Left lung (tissue), 10 donors: ENCODE measurements around the gene MTOR. TPM values are rescaled to one million over a fixed set of nuclear protein-coding genes. Genes with fewer than 3 reads are reported as not detected.
"Not testable (repeated sequence)": the region's sequence is repeated elsewhere in the genome, so short reads cannot be mapped to it uniquely, and the experiment has no call there.

ENCODE experiments used
- ATAC-seq: fragments of 200-7000 bp; cut with Tn5 transposase; one replicate; pipeline ENCODE4 v1.9.1; 2020; ENCODE audit warnings: moderate library complexity
- DNase-seq, 4 donors: peaks; one replicate each; pipeline ENCODE4 v3.0.0-alpha.2; 2013 to 2020
- H3K27ac ChIP-seq, 2 donors: fragments of 200-600 bp; sonication (generic) in 1 of 2; one replicate each; pipeline versions ENCODE4 v1.5.0 to v1.8.0; 2020 to 2021
- H3K27me3 ChIP-seq, 2 donors: fragments of 200-600 bp; sonication (generic) in 1 of 2; one replicate each; pipeline versions ENCODE4 v1.5.0 to v1.8.0; 2020 to 2021
- H3K36me3 ChIP-seq, 2 donors: fragments of 200-600 bp; sonication (generic) in 1 of 2; one replicate each; pipeline versions ENCODE4 v1.5.0 to v1.8.0; 2020 to 2021
- H3K4me1 ChIP-seq, 2 donors: fragments of 200-600 bp; one replicate each; pipeline ENCODE4 v1.8.0; 2021
- H3K4me3 ChIP-seq, 2 donors: fragments of 200-600 bp; sonication (generic) in 1 of 2; one replicate each; pipeline versions ENCODE4 v1.5.0 to v1.8.0; 2020 to 2021; ENCODE audit warnings: mild to moderate bottlenecking in 1 of 2
- H3K9me3 ChIP-seq, 2 donors: fragments of 200-600 bp; sonication (generic) in 1 of 2; one replicate each; pipeline versions ENCODE4 v1.5.0 to v1.8.0; 2020 to 2021
- intact Hi-C, 2 donors: fragments of 100-400 bp; cut with DNase I; formaldehyde crosslinking; loops; one replicate each; pipeline versions ENCODE4 v1.11.2 to v1.14.2; 2022
- polyA plus RNA-seq, 6 donors: library from polyadenylated mRNA; unstranded; fragments of 120-200 nt; gene quantifications; one replicate each; pipeline ENCODE4 v1.2.1, GENCODE V29; 2013; ENCODE audit not compliant: insufficient read length in 6 of 6
- total RNA-seq, 2 donors: library from RNA; stranded (reverse); fragmentation: NEBNext Ultra II Directional; extraction: Animal tissue kit (Norgen Biotek cat#: 25700); gene quantifications; one replicate each; pipeline ENCODE4 v1.2.1, GENCODE V29; 2021
- TF ChIP-seq, protein P1 (sequence below), 2 donors: fragments of 200-600 bp; sonication (generic) in 1 of 2; IDR thresholded peaks; one replicate each; pipeline versions ENCODE4 v1.5.0 to v1.8.0; 2021; ENCODE audit warnings: antibody characterized with exemption in 2 of 2
- donor health status: DM: no; HTN: yes; CAD: no.
- donor health status: DM: no; HTN: no; CAD: no.

The MTOR gene
- total and polyA plus RNA-seq, 8 donors, result 38.0 to 45.4 (median 39.9) TPM

DNA sequence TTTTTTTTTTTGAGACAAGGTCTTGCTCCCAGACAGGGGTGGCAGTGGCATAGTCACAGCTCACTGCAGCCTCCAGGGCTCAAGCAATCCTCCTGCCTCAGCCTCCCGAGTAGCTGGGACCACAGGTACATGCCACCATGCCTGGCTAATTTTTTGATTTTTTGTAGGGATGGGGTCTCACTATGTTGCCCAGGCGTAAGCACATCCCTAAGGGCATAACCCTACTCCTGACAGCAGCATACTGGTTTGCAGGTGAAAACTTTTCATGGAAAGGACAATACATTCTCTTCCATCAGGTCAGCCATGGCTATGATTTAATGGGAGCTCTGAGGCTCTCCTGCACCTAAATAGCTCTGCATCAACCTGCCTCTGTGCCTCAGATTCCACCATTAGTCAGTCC, 40.0 kb upstream of the MTOR start:
- H3K27ac ChIP-seq, result no peak overlapping the region
- intact Hi-C loops, result no loop called here
- no peaks in the 10 kb centered on the region for H3K36me3 ChIP-seq

DNA sequence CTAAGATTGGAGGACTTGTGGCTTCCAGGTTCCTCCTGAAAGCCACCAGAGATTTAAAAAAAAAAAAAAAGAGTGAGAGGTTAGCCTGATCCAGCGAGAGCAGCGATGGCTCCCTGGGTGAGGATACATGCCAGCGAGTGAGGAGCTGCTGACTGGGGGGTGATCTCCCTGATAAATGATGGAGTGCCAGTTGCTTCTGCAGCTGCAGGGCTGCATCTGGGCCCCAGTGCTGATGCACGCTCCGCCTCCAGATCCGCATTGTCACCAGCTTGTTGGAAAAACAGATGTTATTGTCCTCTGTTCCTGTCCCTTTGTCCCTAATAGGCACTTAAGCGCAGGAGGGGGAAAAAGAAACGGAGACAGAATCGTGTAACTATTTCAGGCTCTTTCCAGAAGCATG, 39.2 kb upstream of the MTOR start:
- Histone ChIP-seq H3K9me3 (no peaks in the 10 kb centered on the region), H3K4me1 (no peaks in the 10 kb centered on the region), H3K27ac (no peak overlapping the region), H3K36me3 (no peaks in the 10 kb centered on the region), H3K4me3 (no peak overlapping the region), H3K27me3 (no peaks in the 10 kb centered on the region)
- TF ChIP-seq, protein P1, sequence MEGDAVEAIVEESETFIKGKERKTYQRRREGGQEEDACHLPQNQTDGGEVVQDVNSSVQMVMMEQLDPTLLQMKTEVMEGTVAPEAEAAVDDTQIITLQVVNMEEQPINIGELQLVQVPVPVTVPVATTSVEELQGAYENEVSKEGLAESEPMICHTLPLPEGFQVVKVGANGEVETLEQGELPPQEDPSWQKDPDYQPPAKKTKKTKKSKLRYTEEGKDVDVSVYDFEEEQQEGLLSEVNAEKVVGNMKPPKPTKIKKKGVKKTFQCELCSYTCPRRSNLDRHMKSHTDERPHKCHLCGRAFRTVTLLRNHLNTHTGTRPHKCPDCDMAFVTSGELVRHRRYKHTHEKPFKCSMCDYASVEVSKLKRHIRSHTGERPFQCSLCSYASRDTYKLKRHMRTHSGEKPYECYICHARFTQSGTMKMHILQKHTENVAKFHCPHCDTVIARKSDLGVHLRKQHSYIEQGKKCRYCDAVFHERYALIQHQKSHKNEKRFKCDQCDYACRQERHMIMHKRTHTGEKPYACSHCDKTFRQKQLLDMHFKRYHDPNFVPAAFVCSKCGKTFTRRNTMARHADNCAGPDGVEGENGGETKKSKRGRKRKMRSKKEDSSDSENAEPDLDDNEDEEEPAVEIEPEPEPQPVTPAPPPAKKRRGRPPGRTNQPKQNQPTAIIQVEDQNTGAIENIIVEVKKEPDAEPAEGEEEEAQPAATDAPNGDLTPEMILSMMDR (IDR thresholded peaks at IDR 0.05), result no peak
- ATAC-seq, result no peak
- intact Hi-C loops, result no loop called here
- no peak for DNase-seq

More for the DNA sequence above, 40.0 kb upstream of the MTOR start:
- no peak for ATAC-seq
- Histone ChIP-seq H3K4me3 (no peak overlapping the region), H3K27me3 (no peaks in the 10 kb centered on the region), H3K4me1 (no peaks in the 10 kb centered on the region), H3K9me3 (no peaks in the 10 kb centered on the region)
- DNase-seq, result no peak
- TF ChIP-seq, protein P1 (IDR thresholded peaks at IDR 0.05), result no peak

DNA sequence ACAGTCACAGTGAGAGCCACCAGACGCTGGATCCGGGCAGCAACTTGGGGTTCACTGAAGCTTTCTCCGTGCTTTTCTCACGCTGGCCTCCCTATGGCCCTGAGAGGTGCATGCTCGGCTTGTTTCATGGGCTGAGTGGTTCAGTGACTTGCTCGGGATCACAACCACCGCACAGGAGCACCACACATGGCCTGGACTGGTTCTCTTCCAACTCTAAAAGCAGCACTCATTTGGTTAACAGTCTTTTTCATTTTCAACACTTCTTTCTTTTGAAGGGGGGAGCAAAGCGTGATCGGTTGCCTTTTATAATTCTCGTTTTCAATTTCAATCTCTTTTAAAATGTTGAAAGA, 36.8 kb upstream of the MTOR start:
- DNase-seq (no peak), ATAC-seq (no peak)
- Histone ChIP-seq H3K27ac (peak overlapping the region in 1 of 2 donors; percentile 2), H3K4me1 (no peaks in the 10 kb centered on the region), H3K27me3 (no peaks in the 10 kb centered on the region), H3K9me3 (no peaks in the 10 kb centered on the region), H3K4me3 (no peak overlapping the region), H3K36me3 (peaks cover 0 to 19% of the 10 kb centered on the region in 2 donors)
- TF ChIP-seq, protein P1 (IDR thresholded peaks at IDR 0.05), result no peak
- intact Hi-C loops, result no loop called here

DNA sequence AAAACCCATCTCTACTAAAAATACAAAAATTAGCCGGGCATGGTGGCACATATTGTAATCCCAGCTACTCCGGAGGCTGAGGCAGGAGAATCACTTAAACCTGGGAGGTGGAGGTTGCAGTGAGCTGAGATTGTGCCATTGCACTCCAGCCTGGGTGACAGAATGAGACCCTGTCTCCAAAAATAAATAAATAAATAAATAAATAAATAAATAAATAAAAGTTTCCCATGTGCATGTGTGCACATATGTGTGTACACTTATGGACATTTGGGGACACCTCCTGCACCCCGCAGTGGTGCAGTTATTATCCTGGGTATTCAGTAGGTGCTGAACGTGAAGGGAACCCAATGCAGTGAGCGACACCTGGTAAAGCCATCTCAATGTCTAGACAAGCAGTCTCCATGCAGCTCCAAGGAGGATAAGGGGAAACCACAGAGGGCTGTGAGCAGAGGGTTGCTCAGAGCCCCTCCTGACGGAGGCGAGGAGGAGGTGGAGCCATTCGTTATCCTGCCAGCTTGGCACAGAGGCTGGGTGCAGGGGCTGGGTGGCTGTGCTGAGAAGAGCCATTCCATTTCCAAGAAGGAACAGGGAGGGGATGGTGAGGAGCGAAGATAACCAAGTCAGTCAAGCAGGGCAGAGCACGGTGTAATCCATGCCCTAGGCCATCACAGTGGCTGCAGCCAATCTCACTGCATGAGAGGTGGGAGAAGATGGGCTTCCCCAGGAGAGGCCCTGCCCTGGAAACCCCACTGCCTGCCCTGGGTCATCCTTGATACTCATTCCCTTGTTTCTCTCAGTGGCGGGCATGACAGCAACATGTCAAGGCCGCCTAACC, 36.3 kb upstream of the MTOR start:
- intact Hi-C loops, result no loop called here
- no peaks in the 10 kb centered on the region for H3K4me1 ChIP-seq
- no peaks in the 10 kb centered on the region for H3K9me3 ChIP-seq
- DNase-seq, result no peak
- H3K4me3 ChIP-seq, result no peak overlapping the region
- peaks cover 0 to 25% of the 10 kb centered on the region in 2 donors for H3K36me3 ChIP-seq
- peak overlapping the region in 1 of 2 donors; percentile 2 for H3K27ac ChIP-seq
- no peak for ATAC-seq
- no peaks in the 10 kb centered on the region for H3K27me3 ChIP-seq
- TF ChIP-seq, protein P1 (IDR thresholded peaks at IDR 0.05), result no peak

DNA sequence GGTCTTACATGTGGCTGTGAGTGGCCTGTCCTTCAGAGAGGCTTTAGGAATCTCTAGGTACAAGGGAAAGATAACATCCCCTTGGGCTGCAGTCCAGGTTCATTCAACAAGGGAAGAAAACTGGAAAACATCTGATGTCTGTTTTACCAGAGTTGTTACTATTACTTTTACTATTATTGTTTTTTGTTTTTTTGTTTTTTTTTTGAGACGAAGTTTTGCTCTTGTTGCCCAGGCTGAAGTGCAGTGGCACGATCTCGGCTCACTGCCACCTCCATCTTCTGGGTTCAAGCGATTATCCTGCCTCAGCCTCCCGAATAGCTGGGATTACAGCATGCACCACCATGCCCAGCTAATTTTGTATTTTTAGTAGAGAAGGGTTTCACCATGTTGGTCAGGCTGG, 35.4 kb upstream of the MTOR start:
- H3K4me1 ChIP-seq, ATAC-seq, intact Hi-C loops, DNase-seq, H3K27ac ChIP-seq, H3K4me3 ChIP-seq, H3K27me3 ChIP-seq, H3K9me3 ChIP-seq: not testable (repeated sequence)
- H3K36me3 ChIP-seq, result peaks cover 0 to 29% of the 10 kb centered on the region in 2 donors

DNA sequence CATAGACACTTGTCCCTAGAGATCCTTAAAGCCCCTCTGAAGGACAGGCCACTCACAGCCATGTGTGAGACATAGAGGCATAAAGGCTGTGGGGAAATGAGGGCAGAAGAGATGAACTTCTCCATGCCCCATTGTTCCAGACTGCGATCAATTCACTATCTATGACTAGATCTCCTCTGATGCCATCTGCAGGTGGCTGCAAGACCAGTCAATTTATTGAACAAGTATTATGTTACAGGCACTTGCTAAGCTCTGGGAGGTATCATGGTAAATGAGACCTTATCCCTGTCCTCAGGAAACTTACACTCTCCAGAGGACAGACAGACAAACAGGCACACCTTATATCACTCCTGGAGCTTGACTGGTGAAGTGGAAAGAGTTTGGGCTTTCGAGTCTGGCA, 33.6 kb upstream of the MTOR start:
- H3K9me3 ChIP-seq, result no peaks in the 10 kb centered on the region
- DNase-seq (no peak), ATAC-seq (no peak)
- no peak overlapping the region for H3K27ac ChIP-seq
- no peaks in the 10 kb centered on the region for H3K4me1 ChIP-seq
- H3K27me3 ChIP-seq, result no peaks in the 10 kb centered on the region
- H3K4me3 ChIP-seq, result no peak overlapping the region
- TF ChIP-seq, protein P1 (IDR thresholded peaks at IDR 0.05), result no peak
- intact Hi-C loops, result no loop called here
- H3K36me3 ChIP-seq, result peaks cover 0 to 37% of the 10 kb centered on the region in 2 donors
